Esophagus squamous epithelium (tissue), 5 donors: Measurements from ENCODE around the gene ZNF883. TPM values are rescaled to one million over a fixed set of nuclear protein-coding genes. Genes with fewer than 3 reads are reported as not detected.

Experiments
- DNase-seq: peaks from one replicate; lab custom pipeline; 2025; lab: John Stamatoyannopoulos, UW
- H3K27ac ChIP-seq, 4 donors: fragments of 200-600 bp; sonication (generic); one replicate each; pipeline ENCODE4 v1.5.1; 2016 to 2019; ENCODE audit warnings: mild to moderate bottlenecking in 1 of 4
- H3K27me3 ChIP-seq, 4 donors: fragments of 200-600 bp; sonication (generic); 1 replicate in 3 of 4; 2 replicates in 1 of 4; pipeline versions ENCODE4 v1.5.1 to v1.6.0; 2017 to 2021; ENCODE audit warnings: antibody characterized with exemption in 1 of 4
- H3K36me3 ChIP-seq, 3 donors: fragments of 200-600 bp; sonication (generic); one replicate each; pipeline ENCODE4 v1.5.1; 2016 to 2019
- H3K4me1 ChIP-seq, 3 donors: fragments of 200-600 bp; sonication (generic); one replicate each; pipeline ENCODE4 v1.5.1; 2017 to 2019
- H3K4me3 ChIP-seq, 4 donors: fragments of 200-600 bp; sonication (generic); 1 replicate in 3 of 4; 2 replicates in 1 of 4; pipeline ENCODE4 v1.5.1; 2016 to 2019; ENCODE audit warnings: mild to moderate bottlenecking in 2 of 4, moderate library complexity in 1 of 4
- H3K9me3 ChIP-seq, 3 donors: fragments of 200-600 bp; sonication (generic); one replicate each; pipeline ENCODE4 v1.5.1; 2016 to 2019
- CTCF ChIP-seq, 6 experiments: fragments of 450-650 bp in 4 of 6; fragments of 200-600 bp in 2 of 6; sonication (generic) in 2 of 6; IDR thresholded peaks; one replicate each; pipeline ENCODE4 v1.5.1; 2016 to 2019; ENCODE audit warnings: antibody characterized with exemption in 6 of 6, mild to moderate bottlenecking in 4 of 6, moderate library complexity in 4 of 6
- POLR2A ChIP-seq, 4 donors: fragments of 450-650 bp; IDR thresholded peaks; one replicate each; pipeline ENCODE4 v1.6.1; 2017; ENCODE audit warnings: antibody characterized with exemption in 4 of 4, mild to moderate bottlenecking in 4 of 4, moderate library complexity in 3 of 4
- WGBS, 2 donors: methylation state at CpG; one replicate each; pipeline ENCODE4 v1.1.5; 2018; 5-methylcytosine and 5-hydroxymethylcytosine counted together
- intact Hi-C: fragments of 100-400 bp; cut with DNase I; formaldehyde crosslinking; loops from one replicate; pipeline ENCODE4 v1.15.0; 2022
- total RNA-seq, 4 donors: library from RNA; depleted of rRNA; stranded (reverse); fragments of >200 nt; gene quantifications; one replicate each; pipeline ENCODE4 v1.1.0, GENCODE V29; 2016
- donor health status: DM: yes; HTN: yes; CAD: no.

Gene ZNF883
- total RNA-seq, 4 donors from 2014 or later, result 0.57 to 1.9 (median 1.5) TPM

GRCh38 chr9:112911736-112912135 is 100.3 kb downstream of the ZNF883 start:
- Histone ChIP-seq H3K27me3 (no peaks in the 10 kb centered on the region), H3K4me1 (no peaks in the 10 kb centered on the region), H3K9me3 (no peaks in the 10 kb centered on the region), H3K36me3 (no peaks in the 10 kb centered on the region), H3K27ac (no peak overlapping the region), H3K4me3 (no peak overlapping the region)
- WGBS, 2 donors, result 58 to 60% methylated on average over 2 of the region's 2 CpGs
- no peak for DNase-seq
- intact Hi-C loops, result no loop called here
- TF ChIP-seq CTCF (IDR thresholded peaks at IDR 0.05) (no peak), POLR2A (IDR thresholded peaks at IDR 0.05) (no peak)

Other genes with a start within 250 kb of the ZNF883 start
- 1 to 10 TPM in 1 of 4 donors, under 1 TPM in 3; 0.09 to 1.6 (median 0.57) TPM for gene SLC46A2, start 121.3 kb downstream of the ZNF883 start, total RNA-seq
- 1 to 10 TPM in 3 of 4 donors, under 1 TPM in 1; 0.88 to 3.8 (median 1.4) TPM for gene ZFP37, start 44.5 kb upstream of the ZNF883 start, total RNA-seq
- gene SLC31A2, start 138.8 kb upstream of the ZNF883 start, total RNA-seq, result 10 to 100 TPM in 3 of 4 donors, 1 to 10 TPM in 1; 7.1 to 15.2 (median 12.8) TPM
- gene FKBP15, start 209.1 kb upstream of the ZNF883 start, total RNA-seq, result 10 to 100 TPM; 17.7 to 23.3 (median 20.5) TPM
- gene SLC31A1, start 209.4 kb upstream of the ZNF883 start, total RNA-seq, result 10 to 100 TPM; 11.0 to 23.4 (median 17.8) TPM